GM12891 (cell line): ENCODE results near the gene PRRG4.

Experiments used
- DNase-seq: peaks from one replicate; pipeline ENCODE4 v3.0.0; 2011; ENCODE audit warnings: low spot score; ENCODE audit not compliant: insufficient read length
- FAIRE-seq: peaks from 2 replicates; lab custom pipeline; 2011; peaks lifted over from hg19 to GRCh38; lab: Jason Lieb, UNC
- PAX5 ChIP-seq: IDR thresholded peaks from 2 replicates; pipeline ENCODE4 v1.6.1; 2011; ENCODE audit warnings: low read length, moderate library complexity, mild to moderate bottlenecking; ENCODE audit not compliant: insufficient read depth, severe bottlenecking
- POLR2A ChIP-seq: IDR thresholded peaks from 2 replicates; pipeline ENCODE4 v1.6.1; 2011; ENCODE audit warnings: low read depth, low read length, control low read depth
- POLR2AphosphoS5 ChIP-seq: IDR thresholded peaks from 2 replicates; pipeline ENCODE4 v1.6.1; 2011; ENCODE audit warnings: low read depth, low read length, control low read depth
- POU2F2 ChIP-seq: IDR thresholded peaks from 2 replicates; pipeline ENCODE4 v1.6.1; 2011; ENCODE audit warnings: low read depth, mild to moderate bottlenecking, control low read depth, low read length, moderate library complexity
- SPI1 ChIP-seq: IDR thresholded peaks from 2 replicates; pipeline ENCODE4 v1.6.1; 2011; ENCODE audit warnings: low read depth, low read length, control low read depth
- TAF1 ChIP-seq: IDR thresholded peaks from 2 replicates; pipeline ENCODE4 v1.6.1; 2011; ENCODE audit warnings: low read depth, low read length, control low read depth

The PRRG4 gene

DNA sequence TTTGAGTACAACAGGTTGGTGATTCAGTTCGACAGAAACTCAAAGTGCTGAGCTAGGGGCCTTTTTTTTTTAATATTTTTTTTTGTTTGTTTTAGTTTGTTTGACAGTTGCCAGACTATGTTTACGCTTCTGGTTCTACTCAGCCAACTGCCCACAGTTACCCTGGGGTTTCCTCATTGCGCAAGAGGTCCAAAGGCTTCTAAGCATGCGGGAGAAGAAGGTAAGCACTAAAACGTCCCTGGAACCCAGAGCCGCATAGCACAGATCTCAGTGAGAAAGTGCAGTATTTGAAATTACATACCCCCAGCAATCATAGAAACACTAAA, 649 bp downstream of the PRRG4 start:
- peak; percentile 38 for FAIRE-seq
- TF ChIP-seq POU2F2 (no peak), POLR2AphosphoS5 (no peak), PAX5 (no peak), TAF1 (no peak), SPI1 (no peak), POLR2A (no peak)
- DNase-seq = no peak

- FAIRE-seq = no peak
- DNase-seq = no peak
- TF ChIP-seq SPI1 (no peak), PAX5 (no peak), POU2F2 (no peak)
These were observed 1.1 kb downstream of the PRRG4 start for GRCh38 chr11:32830796-32831195.

- TF ChIP-seq TAF1 (no peak), SPI1 (no peak), PAX5 (no peak), POLR2A (no peak)
- DNase-seq (no peak), FAIRE-seq (no peak)
These were observed 1.5 kb downstream of the PRRG4 start for GRCh38 chr11:32831221-32831620.

DNA sequence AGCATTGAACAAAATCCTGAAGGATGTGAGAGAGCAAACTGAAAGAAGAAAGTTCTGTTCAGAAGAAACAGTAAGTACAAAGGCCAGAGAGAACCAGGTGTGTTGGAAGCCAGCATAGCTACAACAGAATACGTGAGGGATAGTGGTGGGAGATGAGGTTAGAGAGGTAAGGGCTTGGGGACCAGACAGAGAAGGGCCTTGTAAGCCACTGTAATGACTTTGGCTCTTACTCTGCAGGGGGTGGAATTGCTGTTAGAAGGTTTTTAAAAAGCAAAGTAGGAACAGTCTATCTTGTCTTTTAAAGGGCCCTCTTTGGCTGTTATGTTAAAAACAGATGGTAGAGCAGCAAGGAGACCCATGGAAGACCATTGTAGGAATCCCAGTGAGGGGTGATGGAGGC, 4.2 kb downstream of the PRRG4 start:
- FAIRE-seq = no peak
- no peak for DNase-seq
- TF ChIP-seq PAX5 (no peak), TAF1 (no peak), POLR2A (no peak), POLR2AphosphoS5 (no peak), SPI1 (no peak)

- TF ChIP-seq POU2F2 (no peak), SPI1 (no peak), POLR2A (no peak), POLR2AphosphoS5 (no peak), TAF1 (no peak), PAX5 (no peak)
- no peak for DNase-seq
- no peak for FAIRE-seq
These were observed 7.2 kb downstream of the PRRG4 start for GRCh38 chr11:32836946-32837345.

- FAIRE-seq (no peak), DNase-seq (no peak)
- TF ChIP-seq PAX5 (no peak), SPI1 (no peak), POLR2AphosphoS5 (no peak), POLR2A (no peak), TAF1 (no peak), POU2F2 (no peak)
These were observed 9.0 kb downstream of the PRRG4 start for GRCh38 chr11:32838505-32839274.

DNA sequence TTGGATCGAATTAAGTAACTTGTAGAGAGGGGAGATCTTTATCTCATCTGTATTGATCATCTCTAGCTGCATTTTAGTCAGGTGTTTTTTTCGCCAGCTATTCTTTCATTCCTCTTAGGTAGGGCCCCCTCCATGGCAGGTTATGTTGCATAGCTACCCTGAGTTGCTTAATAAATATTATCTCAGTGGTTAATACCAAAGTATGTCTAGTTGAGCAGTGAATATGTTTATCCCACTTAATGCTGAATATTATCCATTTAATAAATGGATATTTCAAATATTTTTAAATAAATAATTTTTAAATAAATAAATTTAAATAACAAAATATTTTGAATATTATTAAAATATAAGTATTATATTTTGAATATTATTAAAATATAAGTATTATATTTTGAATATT, 9.6 kb downstream of the PRRG4 start:
- FAIRE-seq (no peak), DNase-seq (no peak)
- no peak for TF ChIP-seq POLR2A
- no peak for TF ChIP-seq POLR2AphosphoS5
- no peak for TF ChIP-seq PAX5
- no peak for TF ChIP-seq SPI1
- TF ChIP-seq POU2F2 = no peak
- TF ChIP-seq TAF1 = no peak

- TF ChIP-seq POU2F2 (no peak), POLR2AphosphoS5 (no peak), TAF1 (no peak), SPI1 (no peak)
- no peak for DNase-seq
- FAIRE-seq = no peak
These were observed 10.9 kb downstream of the PRRG4 start for GRCh38 chr11:32840587-32840986.

DNA sequence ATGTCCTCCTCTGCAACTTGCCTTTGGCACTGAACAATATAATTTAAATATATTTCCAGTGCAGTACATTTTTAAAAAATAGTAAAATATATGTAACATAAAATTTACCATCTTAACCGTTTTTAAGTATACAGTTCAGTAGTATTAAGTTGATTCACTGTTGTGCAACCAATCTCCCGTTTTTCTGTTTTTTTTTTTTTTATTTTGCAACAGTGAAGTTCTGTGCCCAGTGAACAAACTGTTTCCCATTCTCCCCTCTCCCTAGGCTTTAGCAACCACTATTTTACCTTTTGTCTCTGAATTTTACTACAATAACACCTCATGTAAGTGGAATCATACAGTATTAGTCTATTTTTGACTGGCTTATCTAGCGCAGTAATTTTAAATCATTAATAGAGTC, 13.8 kb downstream of the PRRG4 start:
- FAIRE-seq (no peak), DNase-seq (no peak)
- no peak for TF ChIP-seq POLR2AphosphoS5
- no peak for TF ChIP-seq SPI1
- TF ChIP-seq POU2F2 = no peak
- TF ChIP-seq POLR2A = no peak
- no peak for TF ChIP-seq PAX5
- no peak for TF ChIP-seq TAF1

GRCh38 chr11:32847511-32847910, 17.8 kb downstream of the PRRG4 start:
- FAIRE-seq (no peak), DNase-seq (no peak)
- no peak for TF ChIP-seq TAF1
- no peak for TF ChIP-seq POLR2AphosphoS5
- TF ChIP-seq SPI1 = peak; percentile 79
- TF ChIP-seq PAX5 = no peak

- FAIRE-seq (no peak), DNase-seq (no peak)
- TF ChIP-seq POU2F2 (no peak), TAF1 (no peak), PAX5 (no peak), SPI1 (no peak), POLR2A (no peak), POLR2AphosphoS5 (no peak)
These were observed 20.0 kb downstream of the PRRG4 start for GRCh38 chr11:32849761-32850160.
